Activated T-cell treated with anti-CD3 and anti-CD28 coated beads for 1 hour (primary cell): ENCODE data around the gene KCNK16.

Source experiments
- DNase-seq: peaks from one replicate; pipeline ENCODE4 v3.0.0-alpha.2; 2020; ENCODE audit warnings: low read depth

The KCNK16 gene

DNA sequence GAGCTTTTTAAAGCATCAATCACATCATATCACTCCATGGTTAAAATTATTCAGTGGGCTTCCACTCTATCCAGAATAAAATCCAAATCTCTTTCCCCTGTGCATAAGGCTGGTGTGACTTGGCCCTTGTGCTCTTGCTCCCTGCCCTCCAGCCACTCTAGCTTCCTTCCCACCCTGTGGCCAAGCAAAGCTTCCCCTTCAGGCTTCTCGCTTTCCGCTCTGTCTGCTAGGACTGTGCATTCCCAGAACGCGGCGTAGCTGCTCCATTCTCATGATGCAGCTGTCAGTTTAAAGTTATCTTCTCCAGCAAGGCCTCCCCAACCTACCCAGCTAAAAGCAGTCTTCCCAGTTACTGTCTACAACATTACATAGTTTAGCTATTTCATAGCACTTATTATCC lies 19.4 kb upstream of the KCNK16 start:
- DNase-seq = no peak

DNA sequence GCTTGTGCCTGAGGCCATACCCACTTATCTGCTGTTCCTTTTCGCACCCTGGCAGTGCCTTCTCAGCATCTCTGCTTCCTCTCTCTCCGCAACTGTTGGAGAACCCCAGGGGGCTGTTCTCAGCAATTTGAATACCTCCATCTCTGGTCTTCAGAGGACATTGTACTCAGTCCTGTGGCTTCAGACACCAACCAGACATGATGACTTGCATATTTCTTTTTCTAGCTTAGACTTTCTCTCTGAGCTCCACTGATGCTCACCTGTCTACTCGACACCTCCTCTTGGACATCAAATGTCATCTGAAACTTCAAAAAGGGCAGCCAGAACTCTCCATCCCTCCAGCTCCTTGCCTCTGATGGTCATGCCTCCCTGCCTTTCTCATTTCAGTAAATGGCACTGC lies 18.9 kb upstream of the KCNK16 start:
- DNase-seq = no peak

DNA sequence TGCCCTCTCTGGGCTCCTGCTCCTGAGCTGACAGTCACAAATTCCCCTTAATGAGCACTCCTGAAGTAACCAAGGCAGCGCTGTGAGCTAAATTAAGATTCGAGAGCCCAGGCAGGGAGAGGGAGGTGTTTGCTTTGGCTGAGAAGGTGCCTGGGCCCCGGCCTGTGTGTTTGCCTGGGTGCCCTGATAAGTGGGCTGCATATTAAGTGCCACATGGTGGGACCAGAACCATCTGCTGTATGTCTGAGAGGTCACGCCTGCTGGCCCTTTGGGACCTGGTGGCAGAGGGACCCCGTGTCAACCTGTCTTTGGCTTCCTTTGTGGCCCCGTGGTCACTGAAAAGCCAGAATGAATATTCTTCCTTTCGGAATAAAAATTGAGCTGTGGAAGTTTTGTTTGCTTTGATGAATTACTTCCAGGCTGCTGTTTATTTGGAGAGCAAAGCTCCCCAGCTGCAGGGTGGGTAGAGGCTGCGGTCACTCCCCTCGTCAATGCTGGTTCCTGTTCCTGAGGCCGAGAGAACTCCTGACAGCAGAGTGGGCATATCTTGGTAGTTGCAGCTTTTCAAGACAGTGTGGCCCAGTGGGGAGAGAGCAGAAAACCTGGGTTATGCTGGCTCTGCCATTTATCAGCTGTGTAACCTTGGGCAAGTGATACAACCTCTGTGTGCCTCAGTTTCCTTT lies 17.5 kb upstream of the KCNK16 start:
- no peak for DNase-seq

DNA sequence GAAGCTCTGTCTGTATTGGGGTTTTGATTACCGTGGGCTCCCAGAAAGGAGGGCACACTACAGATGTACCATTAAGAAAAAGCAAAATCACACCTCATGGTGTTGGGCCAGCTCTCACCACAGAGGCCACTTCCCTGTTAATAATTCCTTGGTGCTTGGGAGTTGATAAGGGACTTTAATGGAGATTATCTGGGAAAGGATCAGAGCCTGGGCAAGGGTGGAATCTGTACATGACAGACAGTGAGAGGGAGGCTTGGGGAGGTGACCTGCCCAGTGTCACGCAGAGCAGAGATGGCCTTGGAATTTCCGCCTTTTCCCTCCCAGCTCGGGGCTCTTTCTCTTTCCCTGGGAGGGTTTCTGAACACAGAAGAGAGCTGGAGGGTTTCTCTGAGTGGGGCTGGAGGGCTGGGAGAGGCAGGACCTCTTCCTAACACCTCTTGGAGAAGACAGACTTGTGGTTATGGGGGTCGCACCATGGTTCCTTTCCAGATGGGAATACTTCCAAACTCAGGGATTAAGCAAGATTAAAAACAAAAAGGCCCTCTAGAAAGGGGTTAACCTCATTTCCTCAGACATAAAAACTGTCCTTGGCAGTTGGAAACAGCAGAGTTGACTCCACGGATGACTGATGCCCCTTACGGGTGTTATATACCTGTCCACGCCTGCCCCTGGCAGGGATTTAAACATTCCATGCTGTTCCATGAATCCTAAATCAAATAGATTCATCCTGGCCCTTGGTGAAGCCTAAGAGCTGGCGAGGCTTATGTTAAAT lies 16.8 kb upstream of the KCNK16 start:
- no peak for DNase-seq

DNA sequence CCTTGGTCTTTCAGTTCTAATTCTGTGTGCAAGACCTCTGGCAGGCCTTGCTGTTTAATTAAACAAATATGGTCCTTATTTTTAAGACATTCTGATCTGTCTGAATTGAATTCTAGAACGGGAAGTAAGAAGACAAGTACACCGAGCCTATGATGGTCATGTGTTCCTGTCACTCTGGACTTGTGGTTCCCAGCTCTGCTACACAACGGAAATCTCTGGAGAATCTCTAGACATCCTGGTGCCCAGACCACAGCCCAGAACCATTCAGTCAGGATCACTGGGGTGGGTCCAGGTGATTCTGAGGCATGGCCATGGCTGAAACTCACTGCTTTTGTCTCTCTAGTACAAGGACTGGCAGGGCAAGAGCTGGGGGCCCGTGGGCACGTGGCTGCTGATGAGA lies 15.9 kb upstream of the KCNK16 start:
- no peak for DNase-seq

DNA sequence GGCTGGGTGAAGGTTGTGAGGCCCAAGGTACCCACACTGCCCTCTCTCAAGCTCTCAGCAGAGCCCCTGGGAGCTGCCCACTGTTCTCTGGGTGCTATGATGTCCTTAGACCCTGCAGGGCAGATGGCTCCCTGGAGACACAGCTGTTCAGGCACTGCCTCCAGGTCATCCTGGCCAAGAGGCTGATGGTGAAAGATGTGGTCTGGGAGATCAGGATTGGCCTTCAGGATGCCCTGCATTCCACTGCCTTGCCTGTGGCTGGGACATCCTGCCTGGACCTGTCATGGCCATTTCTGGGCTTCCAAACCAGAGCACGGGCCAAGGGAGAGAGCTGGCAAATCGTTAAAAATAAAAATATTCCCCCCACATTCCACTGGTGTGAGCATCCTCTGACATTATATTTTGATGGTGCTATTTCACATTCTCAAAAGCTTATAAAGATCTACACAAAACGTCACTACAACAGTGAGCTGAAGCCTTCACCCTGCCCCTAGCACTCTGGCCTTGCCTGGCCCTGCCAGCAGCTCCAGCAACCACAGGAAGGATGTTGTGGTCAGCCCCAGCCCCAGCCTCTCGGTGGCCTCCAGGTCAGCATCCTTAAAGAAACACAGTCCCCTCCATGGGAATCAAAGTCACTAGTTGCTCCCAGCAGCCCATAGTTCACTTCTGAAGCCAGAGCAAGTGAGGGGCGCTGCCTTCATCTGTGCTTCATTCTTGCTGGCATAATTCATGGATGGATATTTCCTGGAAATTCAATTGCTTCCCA lies 13.5 kb upstream of the KCNK16 start:
- DNase-seq = no peak

- DNase-seq = no peak
Observed at GRCh38 chr6:39333644-39334438, 11.3 kb upstream of the KCNK16 start.

- no peak for DNase-seq
Observed at GRCh38 chr6:39330476-39330875, 8.0 kb upstream of the KCNK16 start.

DNA sequence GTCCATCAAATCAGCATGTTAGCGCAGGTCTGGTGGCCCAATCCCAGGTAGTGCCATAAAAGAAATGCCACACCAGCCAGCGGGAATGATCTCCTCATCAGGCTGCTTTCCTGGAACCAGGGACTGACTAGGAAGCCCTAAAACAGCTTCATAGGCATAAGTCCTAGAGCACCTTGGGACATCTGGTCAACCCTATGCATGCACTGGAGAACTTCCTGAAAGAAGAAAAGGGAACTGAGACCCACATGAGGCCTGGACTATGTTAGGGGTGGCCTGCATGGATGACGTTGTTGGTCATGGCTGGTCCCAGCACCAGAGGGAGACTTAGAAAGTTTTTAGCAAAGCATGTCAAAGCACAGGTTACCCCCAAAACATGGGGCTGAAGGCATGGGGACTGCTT lies 7.6 kb upstream of the KCNK16 start:
- DNase-seq = no peak

GRCh38 chr6:39328066-39328465 lies 5.6 kb upstream of the KCNK16 start:
- DNase-seq = no peak

- DNase-seq = no peak
Observed at GRCh38 chr6:39327507-39327906, 5.0 kb upstream of the KCNK16 start.

GRCh38 chr6:39321761-39322160 lies 741 bp downstream of the KCNK16 start:
- no peak for DNase-seq

DNA sequence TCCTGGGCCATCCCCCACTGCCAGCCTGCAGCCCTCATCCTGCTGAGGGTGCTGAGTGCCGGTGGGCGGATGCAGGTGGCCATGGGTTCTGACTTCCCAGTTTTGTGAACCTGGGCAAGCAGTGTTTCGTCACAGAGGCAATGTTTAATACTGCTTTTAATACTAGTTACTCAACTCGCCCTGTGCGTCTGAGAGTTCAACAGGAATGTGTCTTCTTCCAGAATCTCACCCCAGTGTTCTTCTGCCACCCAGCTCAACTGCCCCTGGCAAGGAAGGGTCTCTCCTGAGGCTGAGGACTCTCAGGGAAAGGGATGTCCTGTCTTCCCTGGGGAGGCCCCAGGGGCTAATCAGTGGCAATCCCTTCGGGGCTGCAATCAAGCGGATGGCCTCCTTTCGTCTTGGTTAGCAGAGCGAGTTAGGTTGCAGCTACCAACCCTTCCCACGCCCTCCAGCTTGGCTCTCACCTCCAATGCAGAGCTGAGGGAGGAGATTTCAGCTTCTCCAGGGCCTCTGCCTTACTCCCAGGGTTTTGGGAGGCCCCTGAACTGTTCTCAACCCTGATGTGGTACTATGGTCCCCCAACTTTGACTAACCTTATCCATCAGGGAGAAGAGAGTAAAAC lies 2.0 kb downstream of the KCNK16 start:
- no peak for DNase-seq

GRCh38 chr6:39319621-39320362 lies 2.7 kb downstream of the KCNK16 start:
- no peak for DNase-seq

- no peak for DNase-seq
Observed at GRCh38 chr6:39317256-39317655, 5.2 kb downstream of the KCNK16 start.

GRCh38 chr6:39314273-39314795 lies 8.2 kb downstream of the KCNK16 start, which contains the start of gene KCNK17:
TSS of gene KCNK17 (minus strand) at chr6:39314419. CDS start at chr6:39314320, 99 bp downstream.
- no peak for DNase-seq

GRCh38 chr6:39313526-39314272 lies 8.8 kb downstream of the KCNK16 start:
- no peak for DNase-seq

GRCh38 chr6:39312912-39313525 lies 9.5 kb downstream of the KCNK16 start:
- DNase-seq = no peak

GRCh38 chr6:39310542-39310941 lies 12.0 kb downstream of the KCNK16 start:
- DNase-seq = no peak
